ENCODE measurements around the gene TBC1D24.
A peak's percentile ranks its signal among the peaks of the same experiment; 100 is the strongest.

Gene TBC1D24

GRCh38 chr16:2512735-2513404 is 37.9 kb downstream of the TBC1D24 start:
- no peak for DNase-seq (ENCODE audit: low read depth, low spot score)
- H3K27ac ChIP-seq, result no peak overlapping the region

GRCh38 chr16:2513405-2514332 is 38.7 kb downstream of the TBC1D24 start, which contains the start of gene ATP6V0C:
Gene ATP6V0C, plus strand, starts transcription at chr16:2513952. Its CDS starts 152 bp downstream, at chr16:2514104.
- peak within 1 kb of the TSS; percentile 96 for H3K27ac ChIP-seq
- peak; percentile 37 for DNase-seq (ENCODE audit: low read depth, low spot score)

- no peak for DNase-seq (ENCODE audit: low read depth, low spot score)
- H3K27ac ChIP-seq, result peak overlapping the region; percentile 96
Measured at GRCh38 chr16:2514333-2515179, 39.6 kb downstream of the TBC1D24 start.

GRCh38 chr16:2515180-2515851 is 40.4 kb downstream of the TBC1D24 start:
- peak overlapping the region; percentile 96 for H3K27ac ChIP-seq
- DNase-seq (ENCODE audit: low read depth, low spot score), result no peak

- no peak for DNase-seq (ENCODE audit: low read depth, low spot score)
- H3K27ac ChIP-seq, result peak overlapping the region; percentile 96
Measured at GRCh38 chr16:2516391-2517240, 41.7 kb downstream of the TBC1D24 start.

- H3K27ac ChIP-seq, result peak overlapping the region; percentile 96
Measured at GRCh38 chr16:2517954-2518605, 43.2 kb downstream of the TBC1D24 start.

GRCh38 chr16:2518823-2519710 is 44.1 kb downstream of the TBC1D24 start:
- DNase-seq (ENCODE audit: low read depth, low spot score), result no peak
- peak overlapping the region; percentile 96 for H3K27ac ChIP-seq

More at GRCh38 chr16:2517954-2518605, 43.2 kb downstream of the TBC1D24 start:
- no peak for DNase-seq (ENCODE audit: low read depth, low spot score)

GRCh38 chr16:2519711-2520080 is 44.8 kb downstream of the TBC1D24 start:
- peak overlapping the region; percentile 55 for H3K27ac ChIP-seq
- DNase-seq (ENCODE audit: low read depth, low spot score), result no peak

GRCh38 chr16:2520097-2520783 is 45.3 kb downstream of the TBC1D24 start, which contains the start of gene AMDHD2:
Gene AMDHD2, plus strand, starts transcription at chr16:2520371. Its CDS starts 88 bp downstream, at chr16:2520459.
- peak within 1 kb of the TSS; percentile 55 for H3K27ac ChIP-seq
- DNase-seq (ENCODE audit: low read depth, low spot score), result peak; percentile 51

GRCh38 chr16:2520784-2521531 is 46.0 kb downstream of the TBC1D24 start:
- peak overlapping the region; percentile 55 for H3K27ac ChIP-seq
- DNase-seq (ENCODE audit: low read depth, low spot score), result no peak

- no peak for DNase-seq (ENCODE audit: low read depth, low spot score)
- no peak overlapping the region for H3K27ac ChIP-seq
Measured at GRCh38 chr16:2523801-2524231, 48.9 kb downstream of the TBC1D24 start.

GRCh38 chr16:2524339-2524938 is 49.5 kb downstream of the TBC1D24 start:
- no peak for DNase-seq (ENCODE audit: low read depth, low spot score)
- no peak overlapping the region for H3K27ac ChIP-seq

GRCh38 chr16:2526135-2526534 is 51.2 kb downstream of the TBC1D24 start:
- no peak for DNase-seq (ENCODE audit: low read depth, low spot score)
- no peak overlapping the region for H3K27ac ChIP-seq

GRCh38 chr16:2527071-2527783 is 52.3 kb downstream of the TBC1D24 start:
- no peak overlapping the region for H3K27ac ChIP-seq
- DNase-seq (ENCODE audit: low read depth, low spot score), result no peak

GRCh38 chr16:2527784-2528100 is 52.8 kb downstream of the TBC1D24 start:
- DNase-seq (ENCODE audit: low read depth, low spot score), result no peak
- no peak overlapping the region for H3K27ac ChIP-seq

Measured in epithelial cell of prostate (primary cell).